ENCODE data around the gene SPIN1.

SPIN1 gene

GRCh38 chr9:88522360-88522759 is 134.1 kb downstream of the SPIN1 start:
- DNase-seq (ENCODE audit: low spot score in 2 of 2) (no peak), ATAC-seq (replicated peaks; ENCODE audit: extremely low read depth, poor library complexity, severe bottlenecking) (no peak)
- Mint-ChIP-seq H3K27ac (ENCODE audit: low read depth) (no peak overlapping the region), H3K9me3 (no peaks in the 10 kb centered on the region), H3K4me3 (no peak overlapping the region), H3K27me3 (peaks cover 52% of the 10 kb centered on the region), H3K4me1 (no peaks in the 10 kb centered on the region), H3K36me3 (ENCODE audit: insufficient read depth) (no peaks in the 10 kb centered on the region)

- ATAC-seq (replicated peaks; ENCODE audit: extremely low read depth, poor library complexity, severe bottlenecking) (no peak), DNase-seq (ENCODE audit: low spot score in 2 of 2) (no peak)
- Mint-ChIP-seq H3K9me3 (no peaks in the 10 kb centered on the region), H3K4me1 (no peaks in the 10 kb centered on the region), H3K27ac (ENCODE audit: low read depth) (no peak overlapping the region), H3K4me3 (no peak overlapping the region), H3K27me3 (peaks cover 58% of the 10 kb centered on the region), H3K36me3 (ENCODE audit: insufficient read depth) (no peaks in the 10 kb centered on the region)
These were observed 134.8 kb downstream of the SPIN1 start for GRCh38 chr9:88523056-88523455.

GRCh38 chr9:88524911-88525310 is 136.7 kb downstream of the SPIN1 start:
- no peaks in the 10 kb centered on the region for H3K4me1 Mint-ChIP-seq
- H3K27ac Mint-ChIP-seq (ENCODE audit: low read depth), result no peak overlapping the region
- no peak for ATAC-seq (replicated peaks; ENCODE audit: extremely low read depth, poor library complexity, severe bottlenecking)
- H3K36me3 Mint-ChIP-seq (ENCODE audit: insufficient read depth), result no peaks in the 10 kb centered on the region
- no peaks in the 10 kb centered on the region for H3K9me3 Mint-ChIP-seq
- no peak overlapping the region for H3K4me3 Mint-ChIP-seq
- no peak for DNase-seq (ENCODE audit: low spot score in 2 of 2)
- peaks cover 61% of the 10 kb centered on the region for H3K27me3 Mint-ChIP-seq

GRCh38 chr9:88527618-88528017 is 139.4 kb downstream of the SPIN1 start:
- Mint-ChIP-seq H3K9me3 (no peaks in the 10 kb centered on the region), H3K27ac (ENCODE audit: low read depth) (no peak overlapping the region), H3K27me3 (peaks cover 65% of the 10 kb centered on the region), H3K36me3 (ENCODE audit: insufficient read depth) (no peaks in the 10 kb centered on the region), H3K4me1 (no peaks in the 10 kb centered on the region), H3K4me3 (no peak overlapping the region)
- DNase-seq (ENCODE audit: low spot score in 2 of 2) (no peak), ATAC-seq (replicated peaks; ENCODE audit: extremely low read depth, poor library complexity, severe bottlenecking) (no peak)

Measured in central memory CD8-positive, alpha-beta T cell (primary cell).